Esophagus mucosa (tissue), 1 donor: ENCODE data around the gene CLMP. TPM values are rescaled to one million over a fixed set of nuclear protein-coding genes. Genes with fewer than 3 reads are reported as not detected.

Source experiments
- ATAC-seq: fragments of 200-7000 bp; cut with Tn5 transposase; one replicate; pipeline ENCODE4 v1.9.1; 2020
- total RNA-seq: library from RNA; stranded (reverse); gene quantifications from one replicate; pipeline ENCODE4 v1.2.4, GENCODE V29; 2023
- donor health status: DM: yes; HTN: yes; CAD: no.

CLMP gene
- total RNA-seq, 1 donor from 2014 or later, result 3.7 TPM

DNA sequence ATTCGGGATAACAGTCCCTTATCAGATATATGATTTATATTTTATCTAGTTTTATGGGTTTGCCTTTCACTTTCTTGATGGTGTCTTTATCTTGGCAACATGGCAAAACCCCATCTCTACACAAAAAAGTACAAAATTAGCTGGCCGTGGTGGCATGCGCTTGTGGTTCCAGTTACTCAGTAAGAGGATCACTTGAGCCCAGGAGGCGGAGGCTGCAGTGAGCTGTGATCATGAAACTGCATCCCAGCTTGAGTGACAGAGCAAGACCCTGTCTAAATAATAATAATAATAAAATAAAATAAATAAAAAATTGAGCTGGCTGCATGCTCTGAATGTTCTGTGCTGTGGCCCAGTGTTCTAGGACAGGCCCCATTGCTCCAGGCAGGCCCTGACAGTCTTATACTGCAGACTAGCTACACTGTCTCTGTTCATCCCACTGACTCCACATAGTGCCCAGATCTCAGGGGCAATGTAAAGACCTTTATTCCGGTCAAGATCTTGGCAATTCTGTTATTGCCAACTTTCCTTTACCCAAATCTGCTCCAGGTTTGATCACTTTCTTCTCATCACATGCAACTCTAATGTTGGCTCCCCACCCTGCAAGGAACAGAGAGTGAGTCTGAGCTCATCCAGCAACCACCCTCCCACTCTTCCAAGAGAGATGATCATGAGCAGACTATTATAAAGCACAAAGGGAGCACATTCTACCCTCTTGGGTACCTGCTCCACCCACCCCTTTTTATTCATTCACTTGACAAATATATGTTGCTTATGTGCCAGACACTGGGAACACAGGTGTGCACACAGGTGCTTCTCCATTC, 141.9 kb downstream of the CLMP start:
- ATAC-seq, result peak; percentile 37

DNA sequence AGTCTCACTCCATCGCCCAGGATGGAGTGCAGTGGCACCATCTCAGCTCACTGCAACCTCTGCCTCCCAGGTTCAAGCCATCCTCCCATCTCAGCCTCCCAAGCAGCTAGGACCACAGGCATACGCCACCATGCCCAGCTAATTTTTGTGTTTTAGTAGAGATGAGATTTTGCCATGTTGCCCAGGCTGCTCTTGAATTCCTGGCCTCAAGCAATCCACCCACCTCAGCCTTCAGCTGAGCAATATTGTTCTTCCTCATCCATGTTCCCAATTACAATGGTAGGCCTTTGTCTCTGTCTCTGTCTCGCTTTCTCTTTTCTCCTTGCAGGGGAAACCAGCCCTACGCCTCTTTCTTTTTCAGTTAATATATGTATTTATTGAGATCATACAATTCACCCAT, 143.4 kb downstream of the CLMP start:
- ATAC-seq, result no peak

DNA sequence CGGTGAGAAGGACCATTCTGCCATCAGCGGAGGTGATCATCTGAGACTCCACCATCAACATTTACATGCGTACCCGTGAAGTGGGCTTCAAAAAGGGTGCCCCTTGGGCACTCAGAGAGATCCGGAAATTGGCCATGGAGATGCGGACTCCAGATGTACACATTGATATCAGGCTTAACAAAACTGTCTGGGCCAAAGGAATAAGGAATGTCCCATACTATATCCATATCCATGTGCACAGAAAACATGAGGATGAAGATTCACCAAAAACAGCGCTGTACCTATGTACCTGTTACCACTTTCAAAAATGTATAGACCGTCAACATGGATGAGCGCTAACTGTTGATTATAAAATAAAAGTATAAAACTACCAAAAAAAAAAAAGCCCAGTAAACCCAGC, 143.9 kb downstream of the CLMP start:
- ATAC-seq, result no peak

DNA sequence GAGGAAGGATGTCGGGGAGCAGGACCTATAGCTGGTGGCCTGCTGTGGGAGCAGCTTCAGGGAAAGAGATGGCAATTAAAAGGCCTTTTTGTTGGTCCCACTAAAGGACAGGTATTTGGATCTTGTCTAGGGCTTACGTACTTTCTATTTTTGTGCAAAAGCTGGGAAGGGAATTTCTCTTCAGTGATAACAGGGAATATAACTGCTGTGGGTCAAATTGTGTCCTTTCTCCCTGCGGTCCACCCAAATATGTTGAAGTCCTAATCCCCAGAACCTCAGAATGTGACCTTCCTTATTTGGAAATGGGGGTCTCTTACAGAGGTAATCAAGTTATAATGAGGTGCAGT, 147.1 kb downstream of the CLMP start:
- no peak for ATAC-seq

DNA sequence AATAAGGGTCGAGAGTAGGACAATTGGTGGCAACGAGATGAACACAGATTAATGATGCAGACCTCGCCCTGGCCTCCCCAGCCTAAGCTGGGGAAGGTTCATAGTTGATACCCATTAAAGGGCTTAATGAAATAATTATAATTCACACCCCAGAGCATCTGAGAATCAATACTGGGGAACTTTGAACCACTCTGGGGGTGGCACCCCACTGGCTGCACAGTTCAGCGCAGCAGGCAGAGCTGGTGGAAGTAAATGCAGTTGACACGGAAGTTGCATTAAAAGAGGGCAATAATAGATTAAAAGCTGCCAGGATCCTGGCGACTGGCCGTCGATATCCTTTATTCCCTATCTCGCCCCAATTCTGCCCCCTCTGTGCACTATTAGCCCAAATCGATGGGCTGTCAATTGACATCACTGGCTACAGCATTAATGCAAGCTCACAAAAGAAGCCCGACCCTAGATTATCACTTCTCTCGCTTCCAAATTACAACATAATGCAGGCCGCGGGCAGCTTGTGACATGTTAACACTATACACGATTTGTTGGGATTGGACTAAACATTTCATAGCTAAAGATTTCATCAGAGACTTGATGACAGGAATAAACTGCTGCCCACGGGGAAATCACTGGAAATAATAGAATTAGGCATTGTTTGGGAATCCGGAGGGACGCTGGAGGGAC, 147.6 kb downstream of the CLMP start:
- peak; percentile 19 for ATAC-seq

DNA sequence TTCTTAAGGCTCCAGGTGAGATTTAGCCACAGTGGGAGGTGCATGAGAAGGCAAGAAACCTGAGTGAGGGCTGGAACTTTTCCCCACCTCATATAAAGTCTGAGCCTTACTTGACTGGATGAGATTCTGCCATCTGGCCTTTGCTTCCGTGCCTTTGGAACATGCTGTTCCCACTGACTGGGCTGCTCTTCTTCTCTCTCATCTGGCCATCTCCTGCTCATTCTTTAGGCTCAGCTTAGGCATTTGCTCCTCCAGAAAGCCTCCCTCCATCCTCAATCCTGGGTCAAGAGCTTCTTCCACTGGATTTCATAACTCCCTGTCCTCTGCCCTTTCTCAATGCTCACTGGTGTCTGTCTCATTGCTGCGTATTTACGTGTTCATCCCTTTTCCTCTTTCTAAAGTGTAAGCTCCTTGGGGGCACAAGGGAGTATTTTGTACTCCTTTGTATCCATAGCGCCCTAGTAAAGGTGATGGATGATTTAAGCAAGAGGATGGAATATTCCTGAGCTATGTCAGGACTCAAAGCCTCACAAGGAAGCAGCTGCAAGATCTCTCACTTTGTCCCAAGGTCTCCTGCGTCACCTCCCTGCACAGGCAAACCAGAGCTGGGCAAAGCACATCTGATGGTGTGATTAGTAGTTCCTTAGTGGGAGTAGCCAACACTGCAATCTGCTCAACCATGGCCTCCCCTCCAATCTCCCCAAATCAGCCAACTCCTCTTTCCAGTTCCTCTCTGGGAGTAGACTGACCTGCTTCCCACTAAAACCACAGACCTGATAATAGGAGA, 148.4 kb downstream of the CLMP start:
- ATAC-seq, result no peak

DNA sequence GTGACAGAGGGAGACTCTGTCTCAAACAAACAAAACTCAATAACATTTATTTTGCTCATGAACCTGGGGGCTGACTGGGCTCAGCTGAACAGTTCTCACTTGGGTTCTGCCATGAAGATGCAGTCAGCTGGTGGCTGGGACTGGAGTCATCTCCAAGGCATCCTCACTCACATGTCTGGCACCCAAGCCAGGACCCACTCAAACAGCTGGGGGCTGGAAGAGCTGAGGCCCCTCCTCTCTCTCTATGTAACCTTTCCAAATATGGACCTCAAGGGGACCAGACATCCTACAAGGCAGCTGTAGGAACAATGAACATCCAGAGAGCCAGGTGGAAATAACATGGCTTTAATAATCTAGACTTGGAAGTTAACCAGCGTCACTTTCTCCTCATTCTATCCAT, 149.9 kb downstream of the CLMP start:
- ATAC-seq, result no peak

DNA sequence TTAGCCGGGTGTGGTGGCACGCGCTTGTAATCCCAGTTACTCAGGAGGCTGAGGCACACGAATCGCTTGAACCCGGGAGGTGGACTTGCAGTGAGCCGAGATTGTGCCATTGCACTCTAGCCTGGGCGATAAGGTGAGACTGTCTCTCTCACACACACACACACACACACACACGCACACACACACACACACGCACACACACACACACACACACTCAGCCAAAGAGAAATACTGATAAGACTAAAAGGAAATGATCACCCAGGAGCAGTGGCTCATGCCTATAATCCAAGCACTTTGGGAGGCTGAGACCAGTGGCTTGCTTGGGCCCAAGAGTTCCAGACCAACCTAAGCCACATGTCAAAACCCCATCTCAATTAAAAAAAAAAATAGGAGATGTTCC, 153.9 kb downstream of the CLMP start:
- no peak for ATAC-seq

DNA sequence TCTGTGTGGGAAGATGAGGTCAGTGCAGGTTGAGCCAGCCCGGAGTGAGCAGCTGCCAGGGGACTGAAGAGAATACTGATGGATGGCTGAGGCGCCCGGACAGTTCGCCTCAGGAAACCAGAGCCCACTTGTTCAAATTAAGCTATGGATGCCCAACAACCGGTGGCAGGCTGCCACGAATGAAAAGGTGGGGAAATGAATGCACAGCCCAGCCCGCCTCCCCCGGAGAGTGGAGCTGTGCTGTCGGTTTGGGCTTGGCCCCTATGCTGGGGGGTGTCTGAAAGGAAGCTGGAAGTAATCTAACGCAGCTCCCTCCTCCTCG, 155.0 kb downstream of the CLMP start:
- ATAC-seq, result no peak

DNA sequence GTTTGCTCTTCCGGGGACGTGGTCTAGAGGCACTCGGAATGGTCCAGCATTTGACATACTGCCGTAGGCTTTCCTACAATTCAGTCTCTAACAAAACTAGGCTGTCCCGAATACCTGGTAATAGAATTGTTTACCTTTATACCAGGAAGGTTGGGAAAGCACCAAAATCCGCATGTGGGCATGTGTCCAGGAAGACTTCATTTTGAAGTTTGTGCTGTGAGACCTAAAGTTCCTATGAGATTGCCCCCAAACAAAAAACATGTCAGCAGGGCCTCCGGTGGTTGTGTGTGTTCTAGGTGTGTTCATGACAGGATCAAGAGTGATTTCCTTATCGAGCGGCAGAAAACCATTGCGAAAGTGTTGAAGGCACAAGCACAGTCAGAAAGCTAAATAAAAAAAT, 159.2 kb downstream of the CLMP start:
- peak; percentile 33 for ATAC-seq

DNA sequence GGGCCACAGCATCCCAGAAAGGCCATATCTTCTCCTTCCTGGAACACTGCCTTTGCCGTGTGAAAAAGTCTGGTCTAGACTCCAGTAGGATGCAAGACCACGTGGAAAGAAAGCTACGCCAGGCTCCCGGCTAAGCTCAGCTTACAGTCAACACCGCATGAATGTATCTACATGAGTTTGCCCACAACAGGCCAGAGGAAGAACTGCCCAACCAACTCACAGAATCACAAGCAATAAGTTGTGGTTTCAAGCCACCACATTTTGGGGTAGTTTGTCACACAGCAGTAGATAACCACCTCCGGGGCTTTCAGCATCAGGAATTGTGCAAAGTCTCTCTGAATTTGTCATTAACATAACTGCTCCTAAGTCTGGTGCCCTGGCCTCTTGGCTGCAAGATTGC, 160.5 kb downstream of the CLMP start:
- no peak for ATAC-seq

DNA sequence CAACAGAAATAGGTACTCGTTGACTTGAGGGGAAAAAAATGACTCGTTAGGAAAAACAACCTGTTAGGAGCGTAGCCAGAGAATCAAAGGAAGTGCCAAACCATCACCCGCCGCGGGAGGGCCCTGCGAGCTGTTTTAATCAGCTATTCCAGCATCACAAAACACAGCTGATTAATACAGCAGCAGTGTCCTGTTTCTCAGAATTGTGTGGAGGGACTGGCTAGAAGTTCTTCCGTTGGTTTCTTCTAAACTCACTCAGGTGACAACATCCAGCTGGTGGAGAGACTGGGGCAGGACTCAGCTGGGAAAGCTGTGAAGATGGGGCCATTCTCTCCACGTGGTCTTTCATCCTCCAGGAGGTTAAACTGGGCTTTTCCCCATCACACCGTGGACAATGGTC, 161.2 kb downstream of the CLMP start:
- no peak for ATAC-seq

DNA sequence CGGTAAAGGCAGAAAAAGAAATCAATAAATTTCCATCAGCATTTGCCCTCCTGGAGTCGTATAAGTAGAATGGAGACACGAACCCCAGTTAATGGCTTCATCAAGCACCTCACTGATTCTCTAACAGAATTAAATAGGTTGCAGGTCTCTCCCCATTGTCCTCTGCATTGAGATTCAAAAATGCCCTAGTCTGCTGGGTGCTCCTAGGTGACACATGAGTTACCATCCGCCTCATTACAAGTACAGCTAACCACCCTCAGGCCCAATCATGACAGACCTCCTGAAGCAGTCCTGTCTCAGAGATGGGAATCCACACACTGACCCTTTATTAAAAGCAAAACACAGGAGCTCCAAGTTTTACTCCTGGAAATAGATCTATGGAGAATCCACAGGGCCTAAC, 164.5 kb downstream of the CLMP start:
- ATAC-seq, result no peak

DNA sequence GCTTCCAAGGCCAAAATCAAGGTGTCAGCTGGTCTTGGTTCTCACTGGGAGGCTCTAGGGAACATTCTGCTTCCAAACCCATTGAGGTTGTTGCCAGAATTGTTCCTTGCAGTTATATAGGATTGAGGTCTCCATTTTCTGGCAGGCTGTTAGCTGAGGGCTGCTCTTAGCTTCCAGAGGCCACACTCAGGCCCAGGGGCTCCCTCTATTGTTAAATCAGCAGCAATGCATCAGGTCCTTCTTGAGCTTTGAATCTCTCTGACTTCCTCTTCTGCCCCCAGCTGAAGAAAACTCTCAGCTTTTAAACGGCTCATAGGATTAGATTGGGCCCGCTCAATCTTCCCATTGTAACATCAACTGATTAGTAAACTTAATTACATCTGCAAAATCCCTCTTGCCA, 174.1 kb downstream of the CLMP start:
- ATAC-seq, result peak; percentile 31

Other genes with a start within 250 kb of the CLMP start
- not detected for gene BSX, start 213.4 kb downstream of the CLMP start, total RNA-seq
- gene HSPA8, start 133.1 kb downstream of the CLMP start, total RNA-seq, result 681 TPM
- 1.4 TPM for gene GRAMD1B, start 235.0 kb upstream of the CLMP start, total RNA-seq